ENCODE data around the gene FAM83C.

Gene FAM83C

GRCh38 chr20:35297740-35298139 is 5.5 kb upstream of the FAM83C start:
- no peak for DNase-seq (ENCODE audit: low read depth)
- H3K4me3 ChIP-seq (ENCODE audit: low read depth, low read length), result no peak overlapping the region
- TF ChIP-seq, protein P1, sequence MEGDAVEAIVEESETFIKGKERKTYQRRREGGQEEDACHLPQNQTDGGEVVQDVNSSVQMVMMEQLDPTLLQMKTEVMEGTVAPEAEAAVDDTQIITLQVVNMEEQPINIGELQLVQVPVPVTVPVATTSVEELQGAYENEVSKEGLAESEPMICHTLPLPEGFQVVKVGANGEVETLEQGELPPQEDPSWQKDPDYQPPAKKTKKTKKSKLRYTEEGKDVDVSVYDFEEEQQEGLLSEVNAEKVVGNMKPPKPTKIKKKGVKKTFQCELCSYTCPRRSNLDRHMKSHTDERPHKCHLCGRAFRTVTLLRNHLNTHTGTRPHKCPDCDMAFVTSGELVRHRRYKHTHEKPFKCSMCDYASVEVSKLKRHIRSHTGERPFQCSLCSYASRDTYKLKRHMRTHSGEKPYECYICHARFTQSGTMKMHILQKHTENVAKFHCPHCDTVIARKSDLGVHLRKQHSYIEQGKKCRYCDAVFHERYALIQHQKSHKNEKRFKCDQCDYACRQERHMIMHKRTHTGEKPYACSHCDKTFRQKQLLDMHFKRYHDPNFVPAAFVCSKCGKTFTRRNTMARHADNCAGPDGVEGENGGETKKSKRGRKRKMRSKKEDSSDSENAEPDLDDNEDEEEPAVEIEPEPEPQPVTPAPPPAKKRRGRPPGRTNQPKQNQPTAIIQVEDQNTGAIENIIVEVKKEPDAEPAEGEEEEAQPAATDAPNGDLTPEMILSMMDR (IDR thresholded peaks at IDR 0.05; ENCODE audit: low read depth, low read length, missing control alignments), result no peak

DNA sequence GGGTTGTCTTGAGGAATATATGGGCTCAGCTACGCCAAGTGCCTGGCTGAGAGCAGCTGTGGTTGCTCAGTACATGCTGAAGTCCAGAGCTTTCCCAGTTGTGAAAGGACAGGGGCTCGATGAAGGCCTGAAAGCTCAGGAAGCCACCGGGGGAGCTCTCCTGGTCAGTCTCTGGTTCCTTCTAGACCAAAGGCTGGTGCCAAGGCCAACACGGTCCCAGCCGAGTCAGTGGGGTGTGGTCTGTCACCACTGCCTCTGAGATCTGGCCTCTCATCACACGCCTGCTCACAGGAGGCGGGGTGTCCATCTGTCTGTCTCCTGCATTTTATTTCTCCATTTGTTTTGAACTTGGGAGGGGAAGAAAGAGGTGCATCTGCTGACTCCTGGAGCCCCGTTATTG is 4.9 kb upstream of the FAM83C start:
- TF ChIP-seq, protein P1 (IDR thresholded peaks at IDR 0.05; ENCODE audit: low read depth, low read length, missing control alignments), result no peak
- DNase-seq (ENCODE audit: low read depth), result no peak
- no peak overlapping the region for H3K4me3 ChIP-seq (ENCODE audit: low read depth, low read length)

GRCh38 chr20:35296101-35296554 is 3.9 kb upstream of the FAM83C start:
- TF ChIP-seq, protein P1 (IDR thresholded peaks at IDR 0.05; ENCODE audit: low read depth, low read length, missing control alignments), result no peak
- DNase-seq (ENCODE audit: low read depth), result no peak
- H3K4me3 ChIP-seq (ENCODE audit: low read depth, low read length), result no peak overlapping the region

DNA sequence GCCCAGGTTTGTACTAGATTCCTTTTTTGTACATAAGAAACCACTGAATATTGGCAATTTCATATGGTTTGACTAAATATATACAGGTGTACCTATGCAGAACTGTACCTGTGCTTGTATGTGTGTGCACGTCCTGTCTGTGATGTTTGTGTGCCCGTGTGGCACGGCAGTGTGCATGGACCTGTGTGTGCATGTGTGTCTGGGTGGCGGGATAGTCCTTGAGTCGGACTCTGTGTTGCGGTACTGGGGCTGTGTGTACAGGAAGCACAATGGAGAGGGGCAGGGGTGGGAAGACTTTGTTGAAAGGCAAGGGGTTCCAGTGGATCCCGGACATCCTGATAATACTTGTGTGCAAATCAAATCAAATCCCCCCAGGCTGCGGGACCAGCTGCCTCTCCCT is 3.4 kb upstream of the FAM83C start:
- DNase-seq (ENCODE audit: low read depth), result no peak
- TF ChIP-seq, protein P1 (IDR thresholded peaks at IDR 0.05; ENCODE audit: low read depth, low read length, missing control alignments), result no peak
- no peak overlapping the region for H3K4me3 ChIP-seq (ENCODE audit: low read depth, low read length)

- no peak for DNase-seq (ENCODE audit: low read depth)
- TF ChIP-seq, protein P1 (IDR thresholded peaks at IDR 0.05; ENCODE audit: low read depth, low read length, missing control alignments), result no peak
- no peak overlapping the region for H3K4me3 ChIP-seq (ENCODE audit: low read depth, low read length)
These were observed 2.8 kb upstream of the FAM83C start for GRCh38 chr20:35295058-35295457.

DNA sequence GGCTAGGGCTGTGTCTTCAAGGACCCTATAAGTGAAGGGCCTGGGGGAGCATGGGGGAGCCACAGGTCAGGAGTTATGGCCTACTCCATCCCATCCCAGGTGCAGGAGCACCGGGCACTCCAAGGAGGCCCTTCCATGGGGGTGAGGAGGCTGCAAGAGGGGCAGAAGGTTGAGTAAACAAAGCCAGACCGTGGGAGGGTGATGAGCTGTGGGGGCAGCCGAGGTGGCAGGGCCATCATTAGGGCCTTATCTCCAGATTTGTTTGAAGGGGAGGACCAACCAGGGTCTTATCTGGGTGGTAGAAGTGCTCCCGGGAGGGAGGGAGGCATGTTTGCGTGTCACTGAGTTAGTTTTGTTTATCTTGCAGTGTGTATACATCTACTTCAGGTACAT is 2.1 kb upstream of the FAM83C start:
- DNase-seq (ENCODE audit: low read depth), result no peak
- H3K4me3 ChIP-seq (ENCODE audit: low read depth, low read length), result no peak overlapping the region
- TF ChIP-seq, protein P1 (IDR thresholded peaks at IDR 0.05; ENCODE audit: low read depth, low read length, missing control alignments), result no peak
